HG02981 (cell line): ENCODE data around the gene RAB27B.
"Not testable (repeated sequence)": the region's sequence is repeated elsewhere in the genome, so short reads cannot be mapped to it uniquely, and the experiment has no call there.

Source experiments
- ATAC-seq: cut with Tn5 transposase; IDR thresholded peaks from one replicate; pipeline ENCODE4 v1.9.1; 2021; ENCODE audit warnings: mild to moderate bottlenecking, moderate library complexity; ENCODE audit not compliant: unreplicated experiment

The RAB27B gene

GRCh38 chr18:54813977-54814565 is 14.2 kb upstream of the RAB27B start:
- no peak for ATAC-seq

- no peak for ATAC-seq
Observed at GRCh38 chr18:54815086-54815485, 13.2 kb upstream of the RAB27B start.

- ATAC-seq = not testable (repeated sequence)
Observed at GRCh38 chr18:54820785-54821275, 7.4 kb upstream of the RAB27B start.

GRCh38 chr18:54822872-54823845 is 5.1 kb upstream of the RAB27B start:
- no peak for ATAC-seq

- ATAC-seq = no peak
Observed at GRCh38 chr18:54824761-54825160, 3.5 kb upstream of the RAB27B start.

- no peak for ATAC-seq
Observed at GRCh38 chr18:54825601-54826344, 2.5 kb upstream of the RAB27B start.

DNA sequence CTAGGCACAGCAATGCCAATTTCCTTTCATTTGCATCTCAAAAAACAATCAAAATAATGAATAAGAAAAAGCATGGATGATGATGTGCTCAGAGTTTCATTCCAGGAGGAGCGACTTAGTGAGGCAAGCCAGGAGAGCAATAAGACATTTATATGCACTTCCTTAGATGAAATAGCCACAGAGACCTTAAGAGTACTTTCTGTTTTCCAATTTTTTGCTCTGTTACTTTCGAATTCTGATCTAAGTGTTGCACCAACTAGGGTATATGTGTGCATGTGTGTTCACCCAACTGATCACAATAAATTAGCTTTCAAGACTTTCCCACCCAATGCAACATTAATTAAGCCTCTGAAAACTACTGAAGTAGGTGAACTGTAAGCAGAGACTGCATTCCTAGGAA is 709 bp downstream of the RAB27B start:
- no peak for ATAC-seq

GRCh38 chr18:54829856-54830255 is 1.6 kb downstream of the RAB27B start:
- no peak for ATAC-seq

DNA sequence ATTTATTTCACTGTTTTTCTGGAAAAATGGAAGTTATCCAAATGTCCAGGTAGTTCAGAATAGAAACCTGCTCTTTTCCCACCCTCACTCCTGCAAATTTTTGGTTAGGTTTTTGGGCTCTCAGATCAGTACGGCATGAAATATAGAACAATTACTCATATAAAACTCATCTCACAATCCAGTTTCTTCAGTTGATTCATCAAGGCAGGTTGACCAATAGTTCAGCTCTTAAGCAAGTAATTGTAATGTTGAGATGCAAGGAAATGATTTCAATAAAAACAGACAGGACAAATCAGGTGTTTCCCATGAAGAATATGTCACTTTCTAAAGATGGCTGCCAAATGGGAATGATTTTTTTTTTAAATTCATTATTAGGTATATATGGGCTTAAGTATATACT is 2.0 kb downstream of the RAB27B start:
- ATAC-seq = no peak

DNA sequence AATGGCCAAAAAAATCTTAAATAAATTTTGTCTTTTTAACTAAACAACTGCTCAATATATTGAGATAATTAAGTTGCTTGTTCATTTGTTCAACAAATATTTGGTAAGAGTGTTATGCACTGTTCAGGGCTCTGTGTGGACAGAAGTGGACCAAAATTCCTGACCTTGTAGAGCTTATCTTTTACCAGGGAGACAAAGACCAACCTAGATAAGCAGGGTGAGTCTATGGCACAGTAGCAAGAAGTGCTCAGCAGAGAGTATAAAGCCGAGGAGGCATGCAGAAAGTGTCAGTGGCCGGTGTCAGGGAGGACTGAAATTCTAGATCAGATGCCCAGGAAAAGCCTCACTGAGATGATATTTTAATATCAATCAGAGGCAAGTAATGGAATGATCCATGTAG is 2.6 kb downstream of the RAB27B start:
- ATAC-seq = no peak

DNA sequence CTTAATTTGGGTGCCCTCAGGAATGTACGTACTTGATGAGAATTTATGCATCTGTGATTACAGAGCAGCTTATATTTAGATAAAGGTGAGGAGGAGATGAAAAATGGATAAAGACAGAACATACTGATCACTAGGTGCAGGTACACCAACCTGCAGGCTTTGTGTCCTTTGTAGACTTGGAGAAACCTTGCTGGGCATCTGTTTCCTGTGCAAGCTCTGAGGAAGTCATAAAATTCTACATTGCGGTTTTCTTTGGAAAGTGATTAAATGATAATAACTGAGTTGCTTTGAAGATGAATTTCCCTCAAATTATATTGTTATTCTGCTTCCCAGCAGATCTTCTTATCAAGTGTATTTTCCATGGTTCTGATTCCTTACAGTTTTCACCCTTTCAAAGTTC is 7.7 kb downstream of the RAB27B start:
- ATAC-seq = no peak

DNA sequence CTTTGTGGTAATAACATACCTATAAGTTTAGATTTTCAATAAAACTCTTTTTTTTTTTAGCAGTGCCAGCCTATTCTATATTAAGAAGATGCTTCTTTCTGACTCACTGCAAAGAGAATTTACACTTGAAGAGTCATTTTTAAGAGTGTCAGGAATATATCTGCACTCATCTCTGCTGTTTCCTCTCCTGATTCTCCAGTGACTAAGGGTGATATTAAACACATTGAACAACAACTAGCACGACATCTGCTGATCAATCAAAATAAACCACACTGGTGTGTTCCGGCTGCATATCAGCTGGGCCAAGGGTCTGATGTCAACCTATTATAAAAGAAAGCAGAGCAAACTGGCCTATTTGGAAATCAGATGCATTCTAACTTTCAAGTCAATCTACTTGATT is 15.0 kb downstream of the RAB27B start:
- ATAC-seq = no peak

- ATAC-seq = no peak
Observed at GRCh38 chr18:54845787-54846186, 17.5 kb downstream of the RAB27B start.

- ATAC-seq = no peak
Observed at GRCh38 chr18:54848121-54848520, 19.8 kb downstream of the RAB27B start.

GRCh38 chr18:54849683-54850082 is 21.4 kb downstream of the RAB27B start:
- ATAC-seq = no peak

DNA sequence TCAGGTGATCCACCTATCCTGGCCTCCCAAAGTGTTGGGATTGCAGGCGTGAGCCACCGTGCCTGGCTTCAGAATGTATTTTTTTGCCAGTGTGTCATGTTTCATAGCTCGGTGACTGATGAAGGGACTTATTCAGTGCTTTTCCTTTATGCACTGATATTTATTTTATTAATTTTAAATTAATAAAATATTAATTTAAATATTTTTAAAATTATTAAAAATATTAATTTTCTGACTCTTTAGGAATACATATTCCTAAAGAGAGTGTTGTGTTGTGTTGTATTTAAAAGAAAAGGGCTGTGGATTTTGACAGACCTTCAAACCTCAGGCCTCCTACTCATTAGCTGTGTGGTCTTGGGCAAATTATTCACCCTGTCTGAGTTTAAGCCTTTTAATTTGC is 22.3 kb downstream of the RAB27B start:
- ATAC-seq = no peak

DNA sequence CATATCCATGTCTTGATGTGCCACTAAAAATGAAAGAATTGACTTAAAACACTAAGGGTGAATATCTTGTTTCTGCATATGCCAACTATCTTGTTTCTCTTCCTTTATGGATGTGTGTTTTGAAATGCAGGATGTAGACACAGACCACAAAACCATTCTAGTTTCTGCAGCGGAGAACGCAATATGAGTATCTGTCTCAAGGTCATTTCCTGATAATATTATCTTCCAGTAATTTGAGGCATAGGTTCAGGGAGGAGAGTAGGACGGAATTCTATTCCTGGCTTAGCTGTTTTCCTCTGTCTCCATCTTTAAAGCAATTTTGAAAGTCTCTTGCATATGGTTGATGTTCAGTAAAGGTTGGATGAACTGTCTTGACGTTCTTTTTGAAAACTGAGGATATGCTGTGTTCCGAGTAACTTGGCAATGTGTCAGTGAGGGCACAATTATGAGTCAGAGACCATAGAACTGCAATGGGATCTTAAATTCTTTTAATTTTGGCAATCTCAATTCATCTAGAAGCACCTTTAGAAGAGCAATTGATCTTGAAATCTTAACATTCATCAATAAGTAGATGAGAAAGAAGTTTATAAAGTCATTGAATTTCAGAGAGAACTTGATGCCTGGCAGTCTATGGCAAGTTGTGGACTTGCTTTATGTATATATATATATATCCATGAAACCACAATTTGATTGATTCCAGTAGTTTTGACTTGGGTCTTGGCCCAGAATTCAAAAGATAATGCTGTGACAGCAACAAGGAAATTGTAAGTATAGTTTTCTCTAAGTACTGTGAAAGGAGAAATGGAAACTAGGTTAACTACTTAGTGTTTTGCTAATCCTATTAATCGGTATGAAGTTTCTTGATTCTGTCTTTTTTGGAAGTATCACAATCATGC is 24.8 kb downstream of the RAB27B start:
- no peak for ATAC-seq

- ATAC-seq = not testable (repeated sequence)
Observed at GRCh38 chr18:54855050-54855449, 26.8 kb downstream of the RAB27B start.

GRCh38 chr18:54856105-54856646 is 27.9 kb downstream of the RAB27B start:
- ATAC-seq = no peak

GRCh38 chr18:54857499-54857898 is 29.2 kb downstream of the RAB27B start:
- ATAC-seq = no peak
